BE2C (cell line): Measurements from ENCODE around the gene MTHFD1.
A peak's percentile ranks its signal among the peaks of the same experiment; 100 is the strongest.

Source experiments
- DNase-seq: peaks from one replicate; pipeline ENCODE4 v3.0.0-alpha.2; 2020
- H3K27me3 ChIP-seq: fragments of 250-450 bp; sonication (Bioruptor Pico); 2 replicates; pipeline ENCODE4 v1.5.1; 2020; ENCODE audit warnings: mild to moderate bottlenecking
- H3K36me3 ChIP-seq: fragments of 250-450 bp; sonication (Bioruptor Pico); 2 replicates; pipeline ENCODE4 v1.5.1; 2020; ENCODE audit warnings: mild to moderate bottlenecking
- H3K4me1 ChIP-seq: fragments of 250-450 bp; sonication (Bioruptor Pico); 2 replicates; pipeline ENCODE4 v1.5.1; 2020
- H3K4me3 ChIP-seq: 2 replicates; pipeline ENCODE4 v1.5.1; 2011; ENCODE audit warnings: low read depth, low read length
- H3K9me3 ChIP-seq: fragments of 250-450 bp; sonication (Bioruptor Pico); 2 replicates; pipeline ENCODE4 v1.5.1; 2020
- TF ChIP-seq, protein P1 (sequence below): IDR thresholded peaks from 2 replicates; pipeline ENCODE4 v1.5.1; 2012; ENCODE audit warnings: mild to moderate bottlenecking, low read depth, low read length

The MTHFD1 gene

DNA sequence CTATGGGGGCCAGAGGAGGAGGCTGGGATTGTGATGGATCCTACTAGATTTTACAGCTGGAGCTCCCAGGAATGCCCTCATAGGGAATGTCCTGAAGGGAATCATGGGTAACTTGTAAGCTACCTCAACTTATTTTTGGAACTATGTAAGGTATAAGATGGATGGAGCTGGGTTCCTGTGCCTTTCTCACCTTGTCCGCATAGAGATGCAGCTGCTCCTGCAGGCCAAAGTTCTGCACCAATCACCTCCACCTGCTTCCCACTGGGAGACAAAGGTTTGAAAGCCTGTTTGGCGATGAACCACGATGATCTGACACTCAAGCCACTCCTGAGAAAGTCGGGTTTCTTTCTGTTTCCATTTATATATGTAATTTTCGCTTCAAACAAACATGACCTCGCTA lies 76.5 kb downstream of the MTHFD1 start:
- TF ChIP-seq, protein P1, sequence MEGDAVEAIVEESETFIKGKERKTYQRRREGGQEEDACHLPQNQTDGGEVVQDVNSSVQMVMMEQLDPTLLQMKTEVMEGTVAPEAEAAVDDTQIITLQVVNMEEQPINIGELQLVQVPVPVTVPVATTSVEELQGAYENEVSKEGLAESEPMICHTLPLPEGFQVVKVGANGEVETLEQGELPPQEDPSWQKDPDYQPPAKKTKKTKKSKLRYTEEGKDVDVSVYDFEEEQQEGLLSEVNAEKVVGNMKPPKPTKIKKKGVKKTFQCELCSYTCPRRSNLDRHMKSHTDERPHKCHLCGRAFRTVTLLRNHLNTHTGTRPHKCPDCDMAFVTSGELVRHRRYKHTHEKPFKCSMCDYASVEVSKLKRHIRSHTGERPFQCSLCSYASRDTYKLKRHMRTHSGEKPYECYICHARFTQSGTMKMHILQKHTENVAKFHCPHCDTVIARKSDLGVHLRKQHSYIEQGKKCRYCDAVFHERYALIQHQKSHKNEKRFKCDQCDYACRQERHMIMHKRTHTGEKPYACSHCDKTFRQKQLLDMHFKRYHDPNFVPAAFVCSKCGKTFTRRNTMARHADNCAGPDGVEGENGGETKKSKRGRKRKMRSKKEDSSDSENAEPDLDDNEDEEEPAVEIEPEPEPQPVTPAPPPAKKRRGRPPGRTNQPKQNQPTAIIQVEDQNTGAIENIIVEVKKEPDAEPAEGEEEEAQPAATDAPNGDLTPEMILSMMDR, result no peak
- no peak for DNase-seq
- peak overlapping the region; percentile 64 for H3K4me3 ChIP-seq

DNA sequence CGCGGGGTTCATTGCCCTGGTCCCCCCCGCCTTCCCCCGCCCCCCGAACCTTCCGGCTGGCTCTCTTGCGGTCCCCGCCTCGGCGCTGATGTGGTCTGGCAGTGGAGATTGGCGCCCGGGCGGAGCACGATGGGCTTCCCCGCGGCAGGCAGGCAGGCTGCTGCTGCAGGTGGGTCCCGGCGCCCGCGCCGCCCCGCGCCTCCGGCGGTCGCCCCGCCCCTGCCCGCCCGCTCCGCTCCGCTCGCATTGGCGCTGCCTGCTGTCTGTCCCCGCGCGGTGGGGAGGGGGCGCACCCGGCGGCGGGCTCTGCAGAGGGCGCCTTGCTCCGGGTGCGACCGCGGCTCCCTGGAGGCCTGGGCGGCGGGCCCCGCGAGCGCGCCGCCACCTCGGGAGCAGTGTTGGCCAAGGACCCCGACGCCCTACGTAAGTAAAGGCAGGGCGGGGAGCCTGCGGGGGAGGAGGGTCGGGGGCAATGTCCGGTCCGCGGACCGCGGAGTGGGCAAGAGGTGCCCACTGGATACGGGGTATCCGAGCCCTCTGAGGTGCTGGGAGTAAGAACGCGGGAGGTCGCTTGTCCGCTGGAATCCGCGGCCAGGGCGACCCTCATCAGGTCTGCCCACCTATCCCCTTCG lies 77.2 kb downstream of the MTHFD1 start, which contains the start of gene AKAP5:
TSS of gene AKAP5 (plus strand) at position 309 of the 632 bp plus-strand sequence. CDS start 2,896 bp downstream, outside the sequence.
- Histone ChIP-seq H3K27me3 (no peaks in the 10 kb centered on the region), H3K9me3 (no peaks in the 10 kb centered on the region), H3K36me3 (peaks cover 15% of the 10 kb centered on the region), H3K4me1 (peaks cover 13% of the 10 kb centered on the region), H3K4me3 (peak within 1 kb of the TSS; percentile 79)
- TF ChIP-seq, protein P1, result no peak
- DNase-seq, result peak; percentile 90

More for the DNA sequence above, 76.5 kb downstream of the MTHFD1 start:
- Histone ChIP-seq H3K4me1 (peaks cover 13% of the 10 kb centered on the region), H3K27me3 (no peaks in the 10 kb centered on the region), H3K36me3 (peaks cover 11% of the 10 kb centered on the region), H3K9me3 (no peaks in the 10 kb centered on the region)

DNA sequence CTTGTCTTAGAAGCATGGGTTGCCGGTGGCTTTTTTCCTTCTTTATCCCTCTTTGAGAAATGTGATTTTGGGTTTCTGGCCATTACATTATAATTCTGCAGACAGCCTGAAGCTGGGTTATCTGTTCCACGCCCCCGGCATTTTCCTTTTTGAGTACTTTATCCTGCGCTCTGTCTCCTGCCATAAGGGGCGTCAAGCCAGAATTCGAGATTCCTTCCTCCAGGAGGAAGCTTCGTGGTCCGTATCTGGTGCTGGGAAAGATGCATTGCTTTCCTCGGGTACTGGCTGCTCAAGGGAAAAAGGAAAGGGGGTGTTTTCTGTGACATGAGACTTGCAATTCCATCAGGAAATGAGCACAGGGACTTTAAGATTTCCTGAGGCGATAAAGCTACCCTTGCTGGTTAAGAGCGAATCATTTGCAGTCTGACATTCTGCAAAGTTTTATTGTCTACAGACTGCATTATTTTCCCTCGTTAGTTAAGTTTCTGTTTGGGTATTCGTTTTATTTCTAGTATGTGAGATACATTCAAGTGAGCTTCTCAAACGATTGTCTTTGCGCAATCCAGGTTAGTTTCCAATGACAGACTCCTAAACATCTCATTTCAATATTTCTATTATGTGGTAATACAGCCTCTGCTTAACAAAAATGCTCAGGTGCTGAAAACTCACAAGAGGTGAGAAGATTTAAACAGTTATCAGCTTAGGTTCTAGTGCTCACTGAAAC lies 77.8 kb downstream of the MTHFD1 start:
- H3K9me3 ChIP-seq, result no peaks in the 10 kb centered on the region
- peaks cover 15% of the 10 kb centered on the region for H3K36me3 ChIP-seq
- no peaks in the 10 kb centered on the region for H3K27me3 ChIP-seq
- TF ChIP-seq, protein P1, result peak; percentile 36; the same call in 1 of the 2 replicates
- peak; percentile 49 for DNase-seq
- peak overlapping the region; percentile 79 for H3K4me3 ChIP-seq
- H3K4me1 ChIP-seq, result peaks cover 13% of the 10 kb centered on the region

DNA sequence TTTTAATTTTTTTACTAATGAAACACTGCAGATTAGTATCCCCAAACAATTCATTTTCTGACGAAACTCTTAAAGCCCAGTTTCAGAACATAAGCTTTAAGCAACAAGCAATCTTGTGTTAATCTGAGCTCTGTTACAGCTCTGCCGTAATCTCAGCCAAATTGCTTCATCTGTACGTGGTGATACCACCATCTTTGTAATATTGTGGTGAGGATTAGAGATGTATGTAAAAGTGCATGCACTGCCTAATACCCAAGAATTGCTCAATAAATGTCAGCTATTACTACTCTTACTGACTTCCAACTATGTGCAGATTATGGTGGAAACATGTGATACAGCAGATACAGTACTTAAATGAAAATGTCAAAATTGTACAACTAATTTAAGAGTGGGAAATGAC lies 78.9 kb downstream of the MTHFD1 start:
- H3K4me1 ChIP-seq, result peaks cover 13% of the 10 kb centered on the region
- TF ChIP-seq, protein P1, result no peak
- H3K9me3 ChIP-seq, result no peaks in the 10 kb centered on the region
- H3K36me3 ChIP-seq, result peaks cover 9% of the 10 kb centered on the region
- DNase-seq, result no peak
- H3K27me3 ChIP-seq, result no peaks in the 10 kb centered on the region
- no peak overlapping the region for H3K4me3 ChIP-seq

DNA sequence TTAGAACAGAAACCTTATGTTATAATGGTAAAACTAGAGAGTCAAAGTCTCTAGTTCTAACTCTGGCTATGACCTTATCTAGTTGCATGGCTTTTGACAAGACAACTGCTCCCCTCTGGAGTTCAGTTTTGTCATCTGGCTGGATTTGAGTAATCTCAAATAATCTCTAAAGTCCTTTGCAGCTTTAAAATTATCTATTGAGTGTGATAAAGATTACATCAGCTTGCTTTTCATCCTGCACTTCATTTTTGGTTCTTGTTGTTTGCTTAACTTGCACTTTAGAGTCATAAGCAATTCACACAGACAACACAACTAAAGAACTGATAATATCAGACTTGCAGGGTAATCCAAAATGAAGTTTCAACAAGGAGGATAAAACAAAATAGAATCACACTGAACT lies 79.4 kb downstream of the MTHFD1 start:
- Histone ChIP-seq H3K4me1 (peaks cover 13% of the 10 kb centered on the region), H3K9me3 (no peaks in the 10 kb centered on the region), H3K36me3 (peaks cover 5% of the 10 kb centered on the region), H3K27me3 (no peaks in the 10 kb centered on the region), H3K4me3 (no peak overlapping the region)
- TF ChIP-seq, protein P1, result no peak
- DNase-seq, result no peak

DNA sequence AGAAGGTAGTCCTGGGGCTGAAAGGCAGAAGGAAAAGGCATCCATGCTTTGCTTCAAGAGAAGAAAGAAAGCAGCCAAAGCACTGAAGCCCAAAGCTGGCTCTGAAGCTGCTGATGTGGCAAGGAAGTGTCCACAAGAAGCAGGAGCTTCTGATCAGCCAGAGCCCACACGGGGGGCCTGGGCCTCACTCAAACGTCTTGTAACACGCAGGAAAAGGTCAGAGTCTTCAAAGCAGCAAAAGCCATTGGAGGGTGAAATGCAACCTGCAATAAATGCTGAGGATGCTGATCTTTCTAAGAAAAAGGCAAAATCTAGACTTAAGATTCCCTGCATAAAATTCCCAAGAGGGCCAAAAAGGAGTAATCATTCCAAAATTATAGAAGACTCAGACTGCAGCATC lies 80.3 kb downstream of the MTHFD1 start:
- no peak for DNase-seq
- TF ChIP-seq, protein P1, result no peak
- H3K4me1 ChIP-seq, result peaks cover 13% of the 10 kb centered on the region
- H3K4me3 ChIP-seq, result no peak overlapping the region
- H3K36me3 ChIP-seq, result peaks cover 5% of the 10 kb centered on the region
- H3K27me3 ChIP-seq, result no peaks in the 10 kb centered on the region
- no peaks in the 10 kb centered on the region for H3K9me3 ChIP-seq
